NK-92 treated with Interleukin-12 subunit alpha and Interleukin-12 subunit beta, amount 100 ng/mL, for 24 hours (cell line): Measurements from ENCODE around the gene MTFMT.
A peak's percentile ranks its signal among the peaks of the same experiment; 100 is the strongest.
"Not testable (repeated sequence)": the region's sequence is repeated elsewhere in the genome, so short reads cannot be mapped to it uniquely, and the experiment has no call there.

ENCODE experiments used
- DNase-seq: peaks from one replicate; lab custom pipeline; 2025; lab: John Stamatoyannopoulos, UW

Gene MTFMT

DNA sequence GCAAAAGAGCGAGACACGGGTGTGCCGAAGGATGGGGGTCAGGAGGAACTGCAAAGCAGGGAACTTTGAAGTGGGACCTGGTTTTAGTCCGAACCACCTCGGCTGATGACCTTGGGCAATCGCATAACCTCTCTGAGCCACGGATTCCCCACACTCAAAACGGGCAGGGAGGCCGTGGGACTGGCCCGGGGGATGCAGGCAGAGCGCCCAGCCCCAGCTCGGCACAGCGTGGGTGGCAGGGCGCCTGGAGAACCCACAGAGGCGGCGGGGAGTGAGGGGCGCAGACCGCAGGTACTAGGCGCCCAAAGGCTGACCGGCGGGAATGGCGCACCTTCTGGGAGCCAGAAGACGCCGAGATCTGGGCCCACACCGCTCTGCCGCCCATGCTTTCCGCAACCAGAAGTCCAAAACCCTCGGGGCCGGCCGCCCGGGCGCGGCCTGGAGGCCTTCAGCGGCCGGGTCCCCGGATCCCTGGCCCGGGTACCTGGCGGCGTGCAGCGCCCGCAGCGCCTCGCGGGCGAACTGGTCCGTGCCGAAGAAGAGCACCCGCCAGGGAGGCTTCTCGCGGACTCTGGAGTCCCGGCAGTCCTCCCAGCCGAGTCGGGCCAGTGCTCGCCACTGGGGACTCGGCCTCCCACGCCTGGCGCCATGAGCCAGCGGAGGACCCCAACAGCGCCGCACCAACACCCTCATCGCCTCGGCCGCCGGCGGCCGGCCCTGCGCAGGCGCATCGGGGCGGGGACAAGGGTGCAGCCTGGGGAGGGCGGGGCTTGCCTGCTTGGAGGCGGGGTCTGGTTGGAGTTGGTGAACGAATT, at the start of gene MTFMT:
Gene MTFMT (minus strand): TSS at position 719 of the 815 bp plus-strand sequence. CDS start 26 bp downstream, at position 693.
- DNase-seq, result peak; percentile 90

- DNase-seq, result no peak
Measured at GRCh38 chr15:65077981-65078352, 48.5 kb upstream of the MTFMT start.

GRCh38 chr15:65077291-65077980, 48.0 kb upstream of the MTFMT start:
- DNase-seq, result no peak

DNA sequence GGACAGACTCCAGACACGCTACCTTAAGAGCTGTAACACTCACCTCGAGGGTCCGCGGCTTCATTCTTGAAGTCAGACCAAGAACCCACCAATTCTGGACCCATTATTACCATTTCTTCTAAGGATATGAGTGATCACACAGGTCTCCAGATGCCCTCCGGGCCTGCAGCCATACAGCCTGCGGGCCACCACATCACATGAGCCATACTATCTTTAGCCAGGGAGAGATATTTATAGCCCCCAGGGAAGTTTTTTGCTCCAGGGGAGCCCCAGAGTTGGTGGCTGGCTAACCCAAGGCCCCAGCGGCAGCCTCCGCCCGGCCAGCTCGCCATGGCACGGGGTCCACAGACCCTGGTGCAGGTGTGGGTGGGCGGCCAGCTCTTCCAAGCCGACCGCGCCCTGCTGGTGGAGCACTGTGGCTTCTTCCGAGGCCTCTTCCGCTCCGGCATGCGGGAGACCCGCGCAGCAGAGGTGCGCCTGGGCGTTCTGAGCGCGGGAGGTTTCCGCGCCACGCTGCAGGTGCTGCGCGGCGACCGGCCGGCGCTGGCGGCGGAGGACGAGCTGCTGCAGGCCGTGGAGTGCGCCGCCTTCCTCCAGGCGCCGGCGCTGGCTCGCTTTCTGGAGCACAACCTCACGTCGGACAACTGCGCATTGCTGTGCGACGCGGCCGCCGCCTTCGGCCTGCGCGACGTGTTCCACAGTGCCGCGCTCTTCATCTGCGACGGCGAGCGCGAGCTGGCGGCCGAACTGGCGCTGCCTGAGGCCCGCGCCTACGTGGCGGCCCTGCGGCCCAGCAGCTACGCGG, 47.2 kb upstream of the MTFMT start, which contains the start of gene KBTBD13:
Gene KBTBD13 (plus strand): TSS at position 261 of the 805 bp plus-strand sequence. CDS start 70 bp downstream, at position 331.
- DNase-seq, result no peak

- not testable (repeated sequence) for DNase-seq
Measured at GRCh38 chr15:65075607-65076395, 46.4 kb upstream of the MTFMT start.

- DNase-seq, result not testable (repeated sequence)
Measured at GRCh38 chr15:65074946-65075345, 45.5 kb upstream of the MTFMT start.

DNA sequence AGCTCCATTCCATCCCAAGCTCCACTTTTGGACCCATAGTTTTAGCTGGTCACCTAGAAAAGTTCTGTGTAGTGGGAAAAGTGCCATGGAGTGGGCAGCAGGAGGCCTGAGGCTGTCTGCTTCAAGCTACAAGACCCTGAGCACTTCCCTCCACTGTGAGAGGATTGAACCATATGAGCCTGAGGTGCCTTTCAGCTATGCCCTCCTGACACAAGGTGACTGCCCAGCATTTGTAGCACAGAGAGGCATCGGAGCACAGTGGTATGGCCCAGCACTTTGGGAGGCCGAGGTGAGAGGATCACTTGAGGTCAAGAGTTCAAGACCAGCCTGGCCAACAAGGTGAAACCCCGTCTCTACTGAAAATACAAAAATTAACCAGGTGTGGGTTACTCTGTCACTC, 43.2 kb upstream of the MTFMT start:
- DNase-seq, result no peak

GRCh38 chr15:65072027-65072426, 42.6 kb upstream of the MTFMT start:
- no peak for DNase-seq

GRCh38 chr15:65071381-65071811, 42.0 kb upstream of the MTFMT start:
- DNase-seq, result no peak

DNA sequence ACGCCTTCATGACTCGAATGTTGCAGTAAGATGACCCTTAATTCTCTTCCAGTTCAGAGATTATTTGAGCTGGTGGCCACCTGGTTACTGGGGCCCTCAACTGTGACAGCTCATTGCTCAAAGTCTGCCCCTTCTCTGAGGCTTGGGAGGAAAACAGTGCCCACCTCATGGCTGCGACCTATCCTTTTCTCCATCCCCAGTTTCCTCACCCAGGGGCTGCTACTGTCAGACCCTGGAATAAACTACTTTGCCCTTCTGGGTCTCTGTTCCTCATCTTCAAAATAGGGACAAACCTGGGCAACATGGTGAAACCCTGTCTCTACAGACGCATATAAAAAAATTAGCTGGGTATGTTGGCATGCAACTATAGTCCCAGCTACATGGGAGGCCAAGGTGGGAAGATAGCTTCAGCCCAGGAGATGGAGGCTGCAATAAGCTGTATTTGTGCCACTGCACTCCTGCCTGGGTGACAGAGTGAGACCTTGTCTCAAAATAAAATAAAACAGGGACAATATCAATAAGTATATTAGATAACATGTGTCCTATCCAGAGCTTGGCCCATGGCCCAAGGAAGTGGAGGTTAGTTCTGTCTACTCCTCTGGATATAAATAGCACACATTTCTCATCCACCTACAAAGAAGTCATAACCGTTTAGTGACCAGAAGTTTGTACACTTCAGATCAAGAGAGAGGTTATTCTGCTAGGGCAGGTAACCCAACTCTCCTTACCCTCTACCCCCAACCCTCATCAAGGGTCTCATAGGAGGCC, 40.5 kb upstream of the MTFMT start:
- DNase-seq, result no peak

GRCh38 chr15:65069179-65069578, 39.7 kb upstream of the MTFMT start:
- DNase-seq, result no peak

- DNase-seq, result no peak
Measured at GRCh38 chr15:65068403-65068788, 39.0 kb upstream of the MTFMT start.

GRCh38 chr15:65067645-65068402, 38.4 kb upstream of the MTFMT start, which contains the start of gene RASL12:
TSS of gene RASL12 (minus strand) at chr15:65067991. CDS start at chr15:65067835, 156 bp downstream.
- DNase-seq, result no peak

GRCh38 chr15:65067317-65067644, 37.8 kb upstream of the MTFMT start:
- no peak for DNase-seq

DNA sequence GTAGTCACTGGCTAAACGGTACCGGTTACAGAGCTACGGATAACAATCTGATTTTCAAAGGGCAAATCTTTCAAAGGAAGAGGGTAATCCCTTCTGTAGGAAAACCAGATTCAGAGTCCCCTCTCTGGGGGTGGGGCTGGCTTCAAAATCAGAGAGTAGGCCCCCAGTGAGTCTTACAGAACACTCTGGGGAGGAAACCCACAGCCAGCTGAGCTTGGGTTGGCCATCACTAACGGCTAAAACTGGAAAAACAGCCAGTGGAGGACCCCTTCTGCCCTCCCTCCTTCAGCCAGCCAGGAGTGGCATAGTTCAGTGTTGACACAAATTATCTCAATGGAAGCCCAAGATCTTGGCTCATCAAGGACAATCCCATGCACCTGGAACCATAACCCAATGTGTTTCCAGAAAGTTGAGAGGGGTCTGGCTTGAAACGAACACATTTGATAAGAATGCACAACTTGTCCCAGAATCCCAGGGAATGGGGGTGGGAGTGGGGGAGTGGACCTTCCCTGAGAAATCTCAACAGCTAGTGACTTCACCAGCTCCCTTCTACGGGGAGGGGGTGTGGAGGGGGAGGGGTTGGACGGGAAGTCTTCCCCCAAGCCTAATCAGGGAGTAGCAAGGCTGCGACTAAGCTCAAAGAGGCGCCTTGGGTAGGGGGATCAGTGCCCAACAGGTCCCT, 37.3 kb upstream of the MTFMT start:
- DNase-seq, result no peak

DNA sequence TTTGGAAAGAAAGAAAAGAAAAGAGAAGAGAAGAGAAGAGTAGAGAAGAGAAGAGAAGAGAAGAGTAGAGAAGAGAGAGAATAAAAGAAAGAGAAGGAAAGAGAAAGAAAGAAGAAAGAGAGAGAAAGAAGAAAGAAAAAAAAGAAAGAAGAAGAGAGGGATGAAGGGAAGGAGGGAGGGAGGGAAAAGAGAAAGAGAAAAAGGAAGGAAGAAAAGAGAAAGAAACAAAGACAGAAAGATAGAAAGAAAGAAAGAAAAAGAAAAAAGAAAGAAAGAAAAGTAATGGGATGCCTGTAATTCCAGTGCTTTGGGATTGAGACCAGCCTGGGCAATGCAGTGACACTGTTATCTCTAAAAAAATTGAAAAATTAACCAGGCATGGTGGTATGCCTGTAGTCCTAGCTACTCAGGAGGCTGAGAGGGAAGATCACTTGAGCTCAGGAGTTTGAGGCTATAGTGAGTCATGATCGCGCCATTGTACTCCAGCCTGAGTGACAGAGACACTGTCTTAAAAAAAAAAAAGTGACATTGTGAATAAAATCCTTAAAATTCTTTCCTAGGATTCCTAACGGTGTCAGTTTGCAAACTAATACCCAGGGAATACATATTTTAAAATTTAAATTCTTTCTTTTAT, 36.7 kb upstream of the MTFMT start:
- DNase-seq, result no peak

DNA sequence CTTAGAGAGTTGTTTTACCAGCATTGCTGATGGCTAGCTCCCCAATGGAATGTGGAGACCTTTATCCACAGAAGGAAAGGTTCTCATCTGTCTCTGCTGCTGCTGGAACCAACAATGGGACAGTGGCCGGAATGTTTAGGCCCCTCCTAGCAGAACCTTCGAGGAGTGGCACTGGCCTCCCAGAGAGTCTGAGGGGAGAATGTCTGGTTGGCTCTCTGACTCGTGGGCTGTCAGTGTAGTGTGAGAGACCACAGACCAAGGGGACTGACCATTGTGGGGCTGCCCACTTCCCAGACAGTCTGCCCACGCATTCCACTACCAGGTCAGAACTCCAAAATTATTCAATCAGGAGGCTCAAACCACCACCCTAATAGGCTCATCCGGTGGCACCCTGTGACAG, 33.3 kb upstream of the MTFMT start:
- no peak for DNase-seq

DNA sequence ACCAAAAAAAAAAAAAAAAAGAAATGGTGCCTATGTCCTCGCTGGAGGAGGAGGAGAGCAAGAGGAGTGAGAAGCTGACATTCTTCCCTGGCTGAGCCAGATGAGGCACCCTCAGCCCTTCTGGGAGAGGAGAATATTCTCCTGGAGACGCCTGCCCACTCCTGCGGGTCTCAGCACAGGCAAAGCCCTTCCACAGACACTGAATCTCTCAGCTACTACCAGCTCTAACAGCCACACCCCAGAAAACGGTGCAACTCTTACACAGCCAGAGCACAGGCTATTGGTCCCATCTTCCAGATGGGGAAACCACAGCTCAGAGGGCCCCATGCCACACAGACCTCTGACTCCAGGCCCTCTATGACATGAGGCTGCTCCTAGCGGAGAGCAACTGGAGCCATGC, 32.6 kb upstream of the MTFMT start:
- no peak for DNase-seq
